GM12878 (cell line): ENCODE results near the gene SHC2. TPM values are rescaled to one million over a fixed set of nuclear protein-coding genes. Genes with fewer than 3 reads are reported as not detected.

Source experiments
- ATAC-seq: fragments of 200-7000 bp; cut with Tn5 transposase; 3 replicates; pipeline ENCODE4 v1.9.1; 2020; ENCODE audit warnings: mild to moderate bottlenecking, moderate library complexity
- BruUV-seq: library from RNA; stranded (reverse); fragments of 400-500 nt; replicated peaks from 2 replicates; lab custom pipeline; 2021; lab: Mats Ljungman, UMichigan
- CTCF ChIA-PET: fragments of 300-600 bp; sonication (Branson Sonifier 250); formaldehyde crosslinking; extraction: SDS; loops from one replicate; lab custom pipeline; 2021; ENCODE audit warnings: inconsistent platforms; lab: Yijun Ruan, JAX
- POLR2A ChIA-PET: fragments of 350-600 bp; formaldehyde crosslinking; extraction: SDS; loops from one replicate; lab custom pipeline; 2021; ENCODE audit warnings: inconsistent platforms; lab: Charles Lee
- RAD21 ChIA-PET: fragments of 300-600 bp; sonication (Branson Sonifier 250); formaldehyde crosslinking; loops from one replicate; lab custom pipeline; 2023; ENCODE audit warnings: antibody characterized with exemption; ENCODE audit not compliant: unreplicated experiment; lab: Charles Lee
- SMC1A ChIA-PET: fragments of 300-600 bp; sonication (Branson Sonifier 250); formaldehyde crosslinking; loops from one replicate; lab custom pipeline; 2023; ENCODE audit not compliant: unreplicated experiment, uncharacterized antibody; lab: Charles Lee
- DNase-seq: peaks from one replicate; pipeline ENCODE4 v3.0.0-alpha.2; 2011; ENCODE audit warnings: low read depth, low spot score
- FAIRE-seq: peaks from 3 replicates; lab custom pipeline; 2011; peaks lifted over from hg19 to GRCh38; lab: Jason Lieb, UNC
- H2AFZ ChIP-seq: 2 replicates; pipeline ENCODE4 v1.6.0; 2011; ENCODE audit warnings: low read depth, low read length, control low read depth; ENCODE audit not compliant: control insufficient read depth
- H3K27ac ChIP-seq: 2 replicates; pipeline ENCODE4 v1.5.1; 2011; ENCODE audit warnings: control low read depth; ENCODE audit not compliant: control insufficient read depth, insufficient read depth
- H3K27me3 ChIP-seq, 2 experiments: replicated peaks in 1 of 2; 2 replicates each; pipeline versions ENCODE4 v1.6.0 to v1.6.1; 2011; ENCODE audit warnings: low read length in 1 of 2; ENCODE audit not compliant: control insufficient read depth in 2 of 2, insufficient read depth in 2 of 2
- H3K36me3 ChIP-seq, 2 experiments: 2 replicates each; pipeline ENCODE4 v1.5.1; 2011; ENCODE audit warnings: low read length in 1 of 2; ENCODE audit not compliant: control insufficient read depth in 2 of 2, insufficient read depth in 2 of 2
- H3K4me1 ChIP-seq: 2 replicates; pipeline ENCODE4 v1.6.1; 2011; ENCODE audit warnings: mild to moderate bottlenecking, low read length, moderate library complexity, mixed read lengths; ENCODE audit not compliant: control insufficient read depth, insufficient read depth
- H3K4me2 ChIP-seq: 2 replicates; pipeline ENCODE4 v1.6.0; 2011; ENCODE audit warnings: control low read depth; ENCODE audit not compliant: control insufficient read depth, insufficient read depth
- H3K4me3 ChIP-seq: fragments of 200-600 bp; sonication (generic); 2 replicates; pipeline ENCODE4 v1.5.1; 2016
- H3K79me2 ChIP-seq: 2 replicates; pipeline ENCODE4 v1.6.0; 2011; ENCODE audit warnings: low read length; ENCODE audit not compliant: control insufficient read depth, insufficient read depth
- H3K9ac ChIP-seq: 2 replicates; pipeline ENCODE4 v1.8.0; 2011; ENCODE audit warnings: low read length, control low read depth, mixed read lengths; ENCODE audit not compliant: control insufficient read depth, insufficient read depth
- H3K9me3 ChIP-seq: replicated peaks from 3 replicates; pipeline ENCODE4 v1.5.1; 2011; ENCODE audit warnings: mild to moderate bottlenecking, low read length; ENCODE audit not compliant: control insufficient read depth, insufficient read depth
- H4K20me1 ChIP-seq: 2 replicates; pipeline ENCODE4 v1.6.0; 2011; ENCODE audit not compliant: control insufficient read depth, insufficient read depth
- CBFB ChIP-seq: IDR thresholded peaks from 2 replicates; pipeline ENCODE4 v1.6.1; 2016; ENCODE audit warnings: antibody characterized with exemption, low read depth
- CHD4 ChIP-seq: fragments of 200-600 bp; sonication (generic); IDR thresholded peaks from 2 replicates; pipeline ENCODE4 v1.6.1; 2016; ENCODE audit warnings: mild to moderate bottlenecking
- EED ChIP-seq: sonication (generic); IDR thresholded peaks from 2 replicates; pipeline ENCODE4 v1.6.1; 2016; ENCODE audit warnings: antibody characterized with exemption, low read depth
- EP300 ChIP-seq, 2 experiments: fragments of 150-350 bp in 1 of 2; IDR thresholded peaks; 2 replicates each; pipeline ENCODE4 v1.6.1; 2011 to 2012; ENCODE audit warnings: low read depth in 2 of 2, low read length in 2 of 2, borderline replicate concordance in 1 of 2, improper control_type of control experiment in 1 of 2, inconsistent platforms in 1 of 2; ENCODE audit not compliant: control insufficient read depth in 1 of 2
- ESRRA ChIP-seq: IDR thresholded peaks from 2 replicates; pipeline ENCODE4 v1.6.1; 2012; ENCODE audit warnings: mild to moderate bottlenecking, low read length, improper control_type of control experiment
- GATAD2B ChIP-seq: fragments of 450-650 bp; conservative IDR thresholded peaks from 2 replicates; pipeline ENCODE4 v1.6.1; 2017; ENCODE audit warnings: low read depth, mild to moderate bottlenecking, moderate library complexity
- JUND ChIP-seq: IDR thresholded peaks from 2 replicates; pipeline ENCODE4 v1.6.1; 2012; ENCODE audit warnings: low read depth, mild to moderate bottlenecking, low read length, improper control_type of control experiment, moderate library complexity
- MEF2A ChIP-seq: IDR thresholded peaks from 2 replicates; pipeline ENCODE4 v1.6.1; 2011; ENCODE audit warnings: low read depth, mild to moderate bottlenecking, low read length, moderate library complexity; ENCODE audit not compliant: insufficient read depth
- MEF2B ChIP-seq: fragments of 450-650 bp; IDR thresholded peaks from 2 replicates; pipeline ENCODE4 v1.6.1; 2018; ENCODE audit warnings: mild to moderate bottlenecking, moderate library complexity; ENCODE audit not compliant: partially characterized antibody, poor library complexity, severe bottlenecking
- MTA3 ChIP-seq: IDR thresholded peaks from 2 replicates; pipeline ENCODE4 v1.6.1; 2012; ENCODE audit warnings: low read length, inconsistent platforms, borderline replicate concordance
- RAD51 ChIP-seq: fragments of 450-650 bp; IDR thresholded peaks from 2 replicates; pipeline ENCODE4 v1.6.1; 2016; ENCODE audit warnings: moderate library complexity, mild to moderate bottlenecking, inconsistent platforms
- RFX5 ChIP-seq: IDR thresholded peaks from 2 replicates; pipeline ENCODE4 v1.6.1; 2011; ENCODE audit warnings: low read depth, low read length, improper control_type of control experiment
- SMC3 ChIP-seq: IDR thresholded peaks from 2 replicates; pipeline ENCODE4 v1.6.1; 2011; ENCODE audit warnings: low read length, improper control_type of control experiment, borderline replicate concordance
- ZBTB33 ChIP-seq: fragments of 450-650 bp; IDR thresholded peaks from 2 replicates; pipeline ENCODE4 v1.6.1; 2017; ENCODE audit warnings: mild to moderate bottlenecking
- ZNF24 ChIP-seq: fragments of 450-650 bp; IDR thresholded peaks from 2 replicates; pipeline ENCODE4 v1.6.1; 2017; ENCODE audit warnings: antibody characterized with exemption, mild to moderate bottlenecking
- ZNF384 ChIP-seq: IDR thresholded peaks from 2 replicates; pipeline ENCODE4 v1.6.1; 2012; ENCODE audit warnings: low read depth, mild to moderate bottlenecking, low read length, improper control_type of control experiment, borderline replicate concordance
- WGBS: methylation state at CpG from one replicate; pipeline ENCODE4 v1.1.6; 2016; ENCODE audit warnings: low lambda C conversion rate; ENCODE audit not compliant: insufficient replicate concordance, insufficient coverage; ENCODE audit errors: missing lambda C conversion rate; 5-methylcytosine and 5-hydroxymethylcytosine counted together
- in situ Hi-C: fragments of 300-500 bp; cut with MboI; formaldehyde crosslinking; loops from 9 replicates; pipeline ENCODE4 v1.14.3; 2018; ENCODE audit warnings: mixed read lengths
- intact Hi-C: fragments of 100-400 bp; cut with micrococcal nuclease; formaldehyde crosslinking; loops from one replicate; pipeline ENCODE4 v1.14.2; 2022; ENCODE audit not compliant: unreplicated experiment
- polyA plus RNA-seq, 11 experiments: library from polyadenylated mRNA; depleted of rRNA in 4 of 11; unstranded in 6 of 11; stranded (reverse) in 5 of 11; fragments of >200 nt; fragmentation: Nextera tagmentation in 4 of 11; fragmentation: Illumina TruSeq in 1 of 11; extraction: Ambion mirVana in 4 of 11; extraction: Trizol in 1 of 11; gene quantifications; 1 replicate in 1 of 11; 2 replicates in 10 of 11; pipeline versions ENCODE4 v1.2.1 to v1.2.3, GENCODE V29; 2011 to 2016; ENCODE audit warnings: inconsistent platforms in 2 of 11, missing spikeins in 2 of 11, low read depth in 1 of 11
- total RNA-seq, 4 experiments: library from RNA; depleted of rRNA in 3 of 4; stranded (reverse); fragments of >200 nt in 3 of 4; fragmentation: Illumina TruSeq in 1 of 4; extraction: Trizol in 1 of 4; gene quantifications; 2 replicates each; pipeline versions ENCODE4 v1.2.1 to v1.2.3, GENCODE V29; 2013 to 2021
- TF ChIP-seq, protein P1 (sequence below): fragments of 450-650 bp; IDR thresholded peaks from 2 replicates; pipeline ENCODE4 v1.6.1; 2017; ENCODE audit warnings: low read depth, mild to moderate bottlenecking, moderate library complexity
- TF ChIP-seq, protein P2 (sequence below): IDR thresholded peaks from 2 replicates; pipeline ENCODE4 v1.6.1; 2012; ENCODE audit warnings: low read depth, low read length, improper control_type of control experiment

Gene SHC2
- total and polyA plus RNA-seq, 10 of the 15 experiments (the other 5 are each of a cell fraction or from before 2014, with no cell fraction given) = 0.08 TPM; not detected in 9

DNA sequence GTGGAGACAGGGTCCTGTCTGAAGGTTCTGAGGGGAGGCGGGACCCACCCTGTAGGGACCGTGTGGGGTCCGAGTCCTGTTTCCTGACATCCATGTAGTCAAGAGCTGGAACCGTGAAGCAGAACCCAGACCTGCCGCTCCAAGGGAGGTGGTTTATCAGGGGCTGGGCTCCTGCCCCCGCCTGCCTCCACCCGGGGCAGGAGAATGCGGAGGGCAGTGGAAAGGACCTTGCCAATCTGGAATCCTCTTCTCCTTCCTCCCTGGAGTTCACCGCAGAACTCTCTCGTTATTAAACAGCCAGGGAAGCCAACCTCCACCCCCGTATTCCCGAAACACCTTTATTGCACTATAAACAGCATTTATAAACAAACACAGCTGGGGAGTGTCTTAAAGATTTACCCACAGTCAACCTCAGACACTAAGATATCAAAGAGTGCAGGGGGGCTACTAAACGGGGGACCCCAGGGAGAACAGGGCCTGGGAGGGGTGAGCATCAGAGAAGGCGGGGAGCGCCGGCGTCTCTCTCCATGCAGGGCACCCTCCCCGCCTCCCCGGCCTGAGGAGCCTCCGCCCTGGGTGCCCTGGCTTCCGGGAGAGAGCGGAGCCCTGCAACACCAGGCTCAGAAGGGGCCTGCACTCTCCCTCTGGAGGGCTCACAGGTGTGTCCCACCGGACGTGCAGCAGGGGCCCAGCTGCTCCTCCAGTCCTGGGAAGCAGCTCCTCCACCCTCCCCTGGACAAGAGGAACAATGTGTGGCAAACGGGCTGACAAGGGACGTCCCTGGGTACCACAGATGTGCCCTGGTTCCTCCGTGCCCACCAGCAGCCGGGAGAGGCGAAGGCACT lies 55.5 kb downstream of the SHC2 start:
- no TSS peak for BruUV-seq
- intact Hi-C loops = no loop called here
- DNase-seq (no peak), FAIRE-seq (no peak), ATAC-seq (no peak)
- ChIA-PET RAD21 (no interaction called here), SMC1A (no interaction called here), POLR2A (no interaction called here), CTCF (no interaction called here)
- Histone ChIP-seq H3K4me2 (no peak overlapping the region), H3K79me2 (no peaks in the 10 kb centered on the region), H3K27me3 (peaks cover 0 to 3% of the 10 kb centered on the region in 2 experiments; a peak in 1 of 4 replicates), H3K9me3 (no peaks in the 10 kb centered on the region; the same call in 2 of the 3 replicates), H3K36me3 (no peaks in the 10 kb centered on the region), H4K20me1 (no peaks in the 10 kb centered on the region), H3K27ac (no peak overlapping the region), H3K9ac (no peak overlapping the region), H2AFZ (no peak overlapping the region), H3K4me3 (no peak overlapping the region), H3K4me1 (no peaks in the 10 kb centered on the region)
- TF ChIP-seq RFX5 (no peak), ZNF384 (no peak), JUND (no peak), MTA3 (no peak), ESRRA (no peak), ZNF24 (no peak), MEF2A (no peak), GATAD2B (no peak), MEF2B (no peak), RAD51 (no peak), CHD4 (no peak), SMC3 (no peak), CBFB (no peak), EP300 (IDR thresholded peaks at IDR 0.05; ENCODE audit: borderline replicate concordance in 1 of 2, control insufficient read depth in 1 of 2, low read depth in 2 of 2, low read length in 2 of 2) (no peak), ZBTB33 (no peak), EED (no peak)
- TF ChIP-seq, protein P1, sequence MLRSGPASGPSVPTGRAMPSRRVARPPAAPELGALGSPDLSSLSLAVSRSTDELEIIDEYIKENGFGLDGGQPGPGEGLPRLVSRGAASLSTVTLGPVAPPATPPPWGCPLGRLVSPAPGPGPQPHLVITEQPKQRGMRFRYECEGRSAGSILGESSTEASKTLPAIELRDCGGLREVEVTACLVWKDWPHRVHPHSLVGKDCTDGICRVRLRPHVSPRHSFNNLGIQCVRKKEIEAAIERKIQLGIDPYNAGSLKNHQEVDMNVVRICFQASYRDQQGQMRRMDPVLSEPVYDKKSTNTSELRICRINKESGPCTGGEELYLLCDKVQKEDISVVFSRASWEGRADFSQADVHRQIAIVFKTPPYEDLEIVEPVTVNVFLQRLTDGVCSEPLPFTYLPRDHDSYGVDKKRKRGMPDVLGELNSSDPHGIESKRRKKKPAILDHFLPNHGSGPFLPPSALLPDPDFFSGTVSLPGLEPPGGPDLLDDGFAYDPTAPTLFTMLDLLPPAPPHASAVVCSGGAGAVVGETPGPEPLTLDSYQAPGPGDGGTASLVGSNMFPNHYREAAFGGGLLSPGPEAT = no peak
- TF ChIP-seq, protein P2, sequence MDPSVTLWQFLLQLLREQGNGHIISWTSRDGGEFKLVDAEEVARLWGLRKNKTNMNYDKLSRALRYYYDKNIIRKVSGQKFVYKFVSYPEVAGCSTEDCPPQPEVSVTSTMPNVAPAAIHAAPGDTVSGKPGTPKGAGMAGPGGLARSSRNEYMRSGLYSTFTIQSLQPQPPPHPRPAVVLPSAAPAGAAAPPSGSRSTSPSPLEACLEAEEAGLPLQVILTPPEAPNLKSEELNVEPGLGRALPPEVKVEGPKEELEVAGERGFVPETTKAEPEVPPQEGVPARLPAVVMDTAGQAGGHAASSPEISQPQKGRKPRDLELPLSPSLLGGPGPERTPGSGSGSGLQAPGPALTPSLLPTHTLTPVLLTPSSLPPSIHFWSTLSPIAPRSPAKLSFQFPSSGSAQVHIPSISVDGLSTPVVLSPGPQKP = no peak
- in situ Hi-C loops = no loop called here
- 10% methylated on average over 29 of the region's 29 CpGs for WGBS
